ENCODE results near the gene FSIP1. TPM values are rescaled to one million over a fixed set of nuclear protein-coding genes. Genes with fewer than 3 reads are reported as not detected.
A peak's percentile ranks its signal among the peaks of the same experiment; 100 is the strongest.

Gene FSIP1
- 1 to 10 TPM in 1 of 5 donors, under 1 TPM in 4; 0.30 to 1.0 (median 0.43) TPM for total RNA-seq
- 1.6 TPM for total RNA-seq (2013)
- total RNA-seq: 0.44 to 2.5 (median 1.2) reads per million in 29 experiments

GRCh38 chr15:39782441-39783138, at the start of gene FSIP1:
FSIP1 (minus strand) TSS chr15:39782841; CDS start chr15:39776524, 6,317 bp downstream.
- no peaks in the 10 kb centered on the region for H3K27me3 ChIP-seq (replicated peaks in 1 of 2; ENCODE audit: control insufficient read depth in 2 of 2, extremely low read depth in 1 of 2, insufficient read depth in 2 of 2, low read length in 1 of 2)
- peak within 1 kb of the TSS; percentile 77 for H3K27ac ChIP-seq (ENCODE audit: low read length)
- no peaks in the 10 kb centered on the region for H3K36me3 ChIP-seq (ENCODE audit: control insufficient read depth in 2 of 2, extremely low read depth in 1 of 2, insufficient read depth in 1 of 2, low read length in 1 of 2)
- Mint-ChIP-seq H3K4me1 (peaks cover 47 to 56% (median 51%) of the 10 kb centered on the region in 3 donors), H3K9me3 (no peaks in the 10 kb centered on the region), H3K27me3 (no peaks in the 10 kb centered on the region), H3K36me3 (peaks cover 2% of the 10 kb centered on the region), H3K27ac (peak within 1 kb of the TSS; percentile 80 to 85), H3K4me3 (peak within 1 kb of the TSS; percentile 76 to 97 (median 91))
- H3K9me3 ChIP-seq: no peaks in the 10 kb centered on the region
- DNase-seq (peak; percentile 86 to 98 (median 92)), ATAC-seq (replicated peaks in 1 of 4) (peak; percentile 98 to 100 (median 99))
- peaks cover 13 to 15% of the 10 kb centered on the region in 2 experiments for H3K4me1 ChIP-seq (ENCODE audit: control insufficient read depth in 1 of 2, extremely low read depth in 1 of 2, insufficient read depth in 2 of 2, low read length in 2 of 2)
- POLR2A ChIA-PET: interaction anchor here in 1 of 2 donors (0.5 to 0.6 kb wide), 2 partner anchors 9 to 314 kb away, joined by 3 to 6 read pairs; no protein-coding TSS in a partner anchor
- WGBS (ENCODE audit: insufficient coverage): under 1% methylated on average over 45 of the region's 64 CpGs
- H3K4me3 ChIP-seq (ENCODE audit: control insufficient read depth in 1 of 2, extremely low read depth in 1 of 2, low read length in 1 of 2): peak within 1 kb of the TSS; percentile 88 to 91
- CTCF ChIA-PET: interaction anchor here (0.6 to 0.8 kb wide), 4 partner anchors 25 to 1535 kb away, joined by 3 to 6 read pairs (median 4); no protein-coding TSS in a partner anchor

DNA sequence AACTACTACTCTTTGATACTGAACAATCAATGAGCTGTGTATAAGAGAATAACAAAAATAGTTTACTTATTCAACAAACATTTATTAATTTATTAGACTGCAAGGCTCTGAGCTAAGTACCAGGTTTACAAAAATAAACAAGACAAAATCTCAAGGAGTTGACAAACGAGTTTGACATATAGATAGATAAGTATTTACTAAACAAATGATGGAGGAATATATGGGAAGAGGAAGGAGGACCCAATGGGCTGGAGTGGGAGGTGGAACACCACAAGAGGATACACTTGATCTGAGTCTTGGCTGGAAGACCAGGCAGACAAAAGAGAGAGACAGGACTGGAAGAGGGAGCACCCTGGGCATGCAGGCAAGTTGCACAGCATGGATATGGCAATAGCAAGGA, 47.5 kb upstream of the FSIP1 start:
- ATAC-seq (replicated peaks in 1 of 4) (no peak), DNase-seq (no peak)
- no peak overlapping the region for H3K4me3 ChIP-seq (ENCODE audit: control insufficient read depth in 1 of 2, extremely low read depth in 1 of 2, low read length in 1 of 2)
- no peak overlapping the region for H3K27ac ChIP-seq (ENCODE audit: low read length)
- H3K27me3 ChIP-seq (replicated peaks in 1 of 2; ENCODE audit: control insufficient read depth in 2 of 2, extremely low read depth in 1 of 2, insufficient read depth in 2 of 2, low read length in 1 of 2): peaks cover 0 to 7% of the 10 kb centered on the region in 2 experiments
- H3K36me3 ChIP-seq (ENCODE audit: control insufficient read depth in 2 of 2, extremely low read depth in 1 of 2, insufficient read depth in 1 of 2, low read length in 1 of 2): no peaks in the 10 kb centered on the region
- WGBS (ENCODE audit: insufficient coverage): no CpG with 5 or more reads among the region's 1 CpG
- no peak overlapping the region for H3K4me3 Mint-ChIP-seq
- no peak overlapping the region for H3K27ac Mint-ChIP-seq
- no peaks in the 10 kb centered on the region for H3K9me3 Mint-ChIP-seq
- no peaks in the 10 kb centered on the region for H3K9me3 ChIP-seq
- ChIA-PET POLR2A (no interaction called here), CTCF (no interaction called here)
- no peaks in the 10 kb centered on the region for H3K36me3 Mint-ChIP-seq
- H3K27me3 Mint-ChIP-seq: peaks cover 27 to 41% of the 10 kb centered on the region in 2 donors
- H3K4me1 Mint-ChIP-seq: no peaks in the 10 kb centered on the region
- no peaks in the 10 kb centered on the region for H3K4me1 ChIP-seq (ENCODE audit: control insufficient read depth in 1 of 2, extremely low read depth in 1 of 2, insufficient read depth in 2 of 2, low read length in 2 of 2)

DNA sequence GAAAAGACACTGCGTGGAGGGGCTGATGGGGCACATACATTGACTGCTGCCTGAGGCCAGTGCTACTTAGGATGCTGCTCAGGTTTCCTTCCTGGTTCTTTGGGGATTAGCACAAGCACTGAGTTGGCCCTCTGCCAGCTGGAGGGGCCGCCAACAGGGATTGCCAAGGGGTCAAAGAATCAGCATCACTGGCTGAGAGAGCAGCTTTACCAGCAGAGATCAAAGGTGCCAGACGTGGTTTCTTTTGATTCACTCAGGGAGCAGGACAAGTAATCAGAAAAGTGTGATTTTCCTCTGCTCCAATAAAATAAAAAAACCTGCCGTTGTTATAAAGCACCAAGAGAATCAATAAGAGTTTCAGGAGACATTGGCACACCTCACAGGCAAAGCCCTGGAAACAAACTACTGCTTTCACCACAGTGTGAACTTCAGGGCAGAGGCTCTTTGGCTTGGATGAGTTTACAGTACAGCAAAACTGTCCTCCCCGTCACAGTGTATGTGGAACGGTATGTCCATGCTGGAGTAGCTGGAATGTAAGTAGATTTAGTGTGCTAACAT, 45.8 kb upstream of the FSIP1 start:
- ChIA-PET CTCF (interaction anchor here in 1 of 2 donors (0.6 kb wide), 1 partner anchor 14 kb away, joined by 3 read pairs; no protein-coding TSS in a partner anchor), POLR2A (no interaction called here)
- Mint-ChIP-seq H3K36me3 (no peaks in the 10 kb centered on the region), H3K27me3 (peaks cover 26 to 42% of the 10 kb centered on the region in 2 donors), H3K4me3 (no peak overlapping the region), H3K9me3 (no peaks in the 10 kb centered on the region), H3K4me1 (no peaks in the 10 kb centered on the region), H3K27ac (no peak overlapping the region)
- Histone ChIP-seq H3K4me1 (ENCODE audit: control insufficient read depth in 1 of 2, extremely low read depth in 1 of 2, insufficient read depth in 2 of 2, low read length in 2 of 2) (no peaks in the 10 kb centered on the region), H3K27ac (ENCODE audit: low read length) (no peak overlapping the region), H3K9me3 (no peaks in the 10 kb centered on the region), H3K4me3 (ENCODE audit: control insufficient read depth in 1 of 2, extremely low read depth in 1 of 2, low read length in 1 of 2) (no peak overlapping the region), H3K36me3 (ENCODE audit: control insufficient read depth in 2 of 2, extremely low read depth in 1 of 2, insufficient read depth in 1 of 2, low read length in 1 of 2) (no peaks in the 10 kb centered on the region), H3K27me3 (replicated peaks in 1 of 2; ENCODE audit: control insufficient read depth in 2 of 2, extremely low read depth in 1 of 2, insufficient read depth in 2 of 2, low read length in 1 of 2) (peaks cover 0 to 7% of the 10 kb centered on the region in 2 experiments)
- DNase-seq: no peak
- WGBS (ENCODE audit: insufficient coverage): 100% methylated on average over 2 of the region's 6 CpGs
- no peak for ATAC-seq (replicated peaks in 1 of 4)

GRCh38 chr15:39826975-39827374, 44.3 kb upstream of the FSIP1 start:
- Mint-ChIP-seq H3K4me1 (no peaks in the 10 kb centered on the region), H3K36me3 (no peaks in the 10 kb centered on the region), H3K4me3 (no peak overlapping the region), H3K27me3 (peaks cover 14 to 35% of the 10 kb centered on the region in 2 donors), H3K27ac (no peak overlapping the region), H3K9me3 (no peaks in the 10 kb centered on the region)
- Histone ChIP-seq H3K4me1 (ENCODE audit: control insufficient read depth in 1 of 2, extremely low read depth in 1 of 2, insufficient read depth in 2 of 2, low read length in 2 of 2) (no peaks in the 10 kb centered on the region), H3K36me3 (ENCODE audit: control insufficient read depth in 2 of 2, extremely low read depth in 1 of 2, insufficient read depth in 1 of 2, low read length in 1 of 2) (no peaks in the 10 kb centered on the region), H3K4me3 (ENCODE audit: control insufficient read depth in 1 of 2, extremely low read depth in 1 of 2, low read length in 1 of 2) (no peak overlapping the region), H3K27ac (ENCODE audit: low read length) (no peak overlapping the region), H3K9me3 (no peaks in the 10 kb centered on the region), H3K27me3 (replicated peaks in 1 of 2; ENCODE audit: control insufficient read depth in 2 of 2, extremely low read depth in 1 of 2, insufficient read depth in 2 of 2, low read length in 1 of 2) (peaks cover 0 to 7% of the 10 kb centered on the region in 2 experiments)
- no peak for ATAC-seq (replicated peaks in 1 of 4)
- WGBS (ENCODE audit: insufficient coverage): 88% methylated on average over 1 of the region's 2 CpGs
- ChIA-PET POLR2A (interaction anchor here in 1 of 2 donors (0.6 kb wide), 1 partner anchor 143 kb away, joined by 3 read pairs; no protein-coding TSS in a partner anchor), CTCF (no interaction called here)
- DNase-seq: no peak

DNA sequence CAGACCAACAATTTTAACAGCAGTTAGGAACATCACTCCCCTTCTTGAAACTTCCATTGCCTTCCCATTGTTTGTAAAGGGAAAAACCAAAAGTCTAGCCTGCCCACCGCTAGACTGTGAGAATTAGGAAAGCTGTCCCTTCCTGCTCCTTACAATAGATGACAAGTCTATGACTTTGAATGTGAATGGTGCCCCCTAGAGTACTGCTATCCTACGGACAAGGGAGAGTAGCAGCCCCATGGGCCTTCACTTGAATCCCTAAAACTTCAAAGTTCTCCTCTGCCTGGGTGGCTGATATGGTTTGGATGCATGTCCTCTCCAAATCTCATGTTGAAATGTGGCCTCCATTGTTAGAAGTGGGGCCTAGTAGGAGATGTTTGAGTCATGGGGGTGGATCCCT, 41.0 kb upstream of the FSIP1 start:
- Mint-ChIP-seq H3K4me3 (no peak overlapping the region), H3K36me3 (no peaks in the 10 kb centered on the region), H3K27me3 (peaks cover 7 to 18% of the 10 kb centered on the region in 2 donors), H3K27ac (no peak overlapping the region), H3K9me3 (no peaks in the 10 kb centered on the region), H3K4me1 (no peaks in the 10 kb centered on the region)
- Histone ChIP-seq H3K9me3 (no peaks in the 10 kb centered on the region), H3K27me3 (replicated peaks in 1 of 2; ENCODE audit: control insufficient read depth in 2 of 2, extremely low read depth in 1 of 2, insufficient read depth in 2 of 2, low read length in 1 of 2) (peaks cover 0 to 7% of the 10 kb centered on the region in 2 experiments), H3K27ac (ENCODE audit: low read length) (no peak overlapping the region), H3K36me3 (ENCODE audit: control insufficient read depth in 2 of 2, extremely low read depth in 1 of 2, insufficient read depth in 1 of 2, low read length in 1 of 2) (no peaks in the 10 kb centered on the region), H3K4me1 (ENCODE audit: control insufficient read depth in 1 of 2, extremely low read depth in 1 of 2, insufficient read depth in 2 of 2, low read length in 2 of 2) (no peaks in the 10 kb centered on the region), H3K4me3 (ENCODE audit: control insufficient read depth in 1 of 2, extremely low read depth in 1 of 2, low read length in 1 of 2) (no peak overlapping the region)
- ChIA-PET POLR2A (no interaction called here), CTCF (no interaction called here)
- no peak for DNase-seq
- WGBS (ENCODE audit: insufficient coverage): no CpG with 5 or more reads among the region's 2 CpGs
- no peak for ATAC-seq (replicated peaks in 1 of 4)

DNA sequence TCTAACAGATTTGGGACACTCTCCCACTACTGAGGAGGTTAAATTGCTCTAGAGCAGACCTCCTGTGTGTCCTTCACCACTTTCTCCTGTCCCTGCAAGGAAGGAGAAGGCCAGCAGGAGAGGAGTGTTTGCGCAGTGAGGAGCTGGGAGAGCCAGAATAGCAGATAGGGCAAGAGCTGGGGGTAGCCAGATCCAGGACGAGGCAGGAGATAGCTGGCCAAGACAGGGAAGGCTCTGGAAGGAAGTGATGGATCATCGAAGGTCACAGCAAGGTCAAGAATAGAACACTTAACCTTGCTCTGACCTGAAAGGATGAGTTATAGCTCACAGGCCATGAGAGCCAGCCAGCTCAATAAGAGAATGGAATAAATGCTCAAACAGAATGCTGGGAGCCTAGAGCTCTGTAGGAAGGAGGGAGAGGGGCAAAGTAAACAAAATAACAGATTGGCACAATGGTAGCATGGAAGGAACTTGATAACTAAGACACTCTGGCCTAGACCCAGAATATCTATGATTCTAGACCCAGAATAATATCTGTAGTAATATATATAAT, 37.5 kb upstream of the FSIP1 start:
- Mint-ChIP-seq H3K27me3 (peaks cover 0 to 2% of the 10 kb centered on the region in 2 donors), H3K4me1 (no peaks in the 10 kb centered on the region), H3K4me3 (no peak overlapping the region), H3K36me3 (no peaks in the 10 kb centered on the region), H3K9me3 (no peaks in the 10 kb centered on the region), H3K27ac (no peak overlapping the region)
- CTCF ChIA-PET: interaction anchor here in 1 of 2 donors (0.6 kb wide), 1 partner anchor 371 kb away, joined by 4 read pairs; no protein-coding TSS in a partner anchor
- no peak for ATAC-seq (replicated peaks in 1 of 4)
- Histone ChIP-seq H3K4me1 (ENCODE audit: control insufficient read depth in 1 of 2, extremely low read depth in 1 of 2, insufficient read depth in 2 of 2, low read length in 2 of 2) (no peaks in the 10 kb centered on the region), H3K36me3 (ENCODE audit: control insufficient read depth in 2 of 2, extremely low read depth in 1 of 2, insufficient read depth in 1 of 2, low read length in 1 of 2) (no peaks in the 10 kb centered on the region), H3K27me3 (replicated peaks in 1 of 2; ENCODE audit: control insufficient read depth in 2 of 2, extremely low read depth in 1 of 2, insufficient read depth in 2 of 2, low read length in 1 of 2) (no peaks in the 10 kb centered on the region), H3K27ac (ENCODE audit: low read length) (no peak overlapping the region), H3K4me3 (ENCODE audit: control insufficient read depth in 1 of 2, extremely low read depth in 1 of 2, low read length in 1 of 2) (no peak overlapping the region), H3K9me3 (no peaks in the 10 kb centered on the region)
- 47% methylated on average over 3 of the region's 3 CpGs for whole genome bisulfite sequencing (ENCODE audit: insufficient coverage)
- POLR2A ChIA-PET: no interaction called here
- DNase-seq: no peak

All from T-cell (primary cell).